Heart left ventricle (tissue), 13 donors: Measurements from ENCODE around the gene TNFAIP1.
"Not testable (repeated sequence)": the region's sequence is repeated elsewhere in the genome, so short reads cannot be mapped to it uniquely, and the experiment has no call there.

Experiments used
- POLR2A ChIP-seq, 2 donors: fragments of 450-650 bp; IDR thresholded peaks; one replicate each; pipeline ENCODE4 v1.6.1; 2017; ENCODE audit warnings: antibody characterized with exemption in 2 of 2, mild to moderate bottlenecking in 2 of 2, moderate library complexity in 2 of 2
- TF ChIP-seq, protein P1 (sequence below), 12 donors: fragments of 200-600 bp; sonication (generic) in 4 of 12; IDR thresholded peaks; one replicate each; pipeline versions ENCODE4 v1.5.0 to v1.8.0; 2018 to 2022; ENCODE audit warnings: antibody characterized with exemption in 12 of 12, mild to moderate bottlenecking in 5 of 12
- donor health status: ischemic (EF 13 %, LVEDD 7.1; RV severe dilation, severe dysfunction).
- donor health status: DM: no; HTN: yes; CAD: no.
- donor health status: DM: no; HTN: no; CAD: no.
- donor health status: ischemic (EF 25% LVEDD 6.9; RV normal size, moderate dysfunction).
- donor health status: ischemic (EF 25% LVEDD 5.7; RV mildly dilated, moderate dysfunction).
- donor health status: ischemic (EF 35%, LVEDD 5.7; RV mildly dilated, moderate dysfunction).
- donor health status: nonischemic (EF 11% LVEDD 7.7; RV severe dilation, severe dysfunction).
- donor health status: DM: yes; HTN: yes; CAD: no.
- donor health status: PGD.
- donor health status: ischemic (EF 29% LVEDD 5.4; RV normal size, mild dysfunction).
- donor health status: nonischemic (EF 23%, LVEDD 6.1; RV moderate dilation, normal function).

DNA sequence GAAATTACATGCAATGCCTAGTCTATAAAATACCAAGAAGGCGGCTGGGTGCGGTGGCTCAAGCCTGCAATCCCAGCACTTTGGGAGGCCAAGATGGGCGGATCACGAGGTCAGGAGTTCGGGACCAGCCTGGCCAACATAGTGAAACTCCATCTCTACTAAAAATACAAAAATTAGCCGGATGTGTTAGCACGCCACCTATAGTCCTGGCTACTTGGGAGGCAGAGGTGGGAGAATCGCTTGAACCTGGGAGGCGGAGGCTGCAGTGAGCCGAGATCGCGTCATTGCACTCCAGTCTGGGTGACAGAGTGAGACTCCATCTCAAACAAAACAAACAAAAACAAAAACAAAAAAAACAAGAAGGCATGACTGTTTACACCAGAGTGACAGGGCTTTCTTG, 42.7 kb upstream of the TNFAIP1 start:
- TF ChIP-seq, protein P1, sequence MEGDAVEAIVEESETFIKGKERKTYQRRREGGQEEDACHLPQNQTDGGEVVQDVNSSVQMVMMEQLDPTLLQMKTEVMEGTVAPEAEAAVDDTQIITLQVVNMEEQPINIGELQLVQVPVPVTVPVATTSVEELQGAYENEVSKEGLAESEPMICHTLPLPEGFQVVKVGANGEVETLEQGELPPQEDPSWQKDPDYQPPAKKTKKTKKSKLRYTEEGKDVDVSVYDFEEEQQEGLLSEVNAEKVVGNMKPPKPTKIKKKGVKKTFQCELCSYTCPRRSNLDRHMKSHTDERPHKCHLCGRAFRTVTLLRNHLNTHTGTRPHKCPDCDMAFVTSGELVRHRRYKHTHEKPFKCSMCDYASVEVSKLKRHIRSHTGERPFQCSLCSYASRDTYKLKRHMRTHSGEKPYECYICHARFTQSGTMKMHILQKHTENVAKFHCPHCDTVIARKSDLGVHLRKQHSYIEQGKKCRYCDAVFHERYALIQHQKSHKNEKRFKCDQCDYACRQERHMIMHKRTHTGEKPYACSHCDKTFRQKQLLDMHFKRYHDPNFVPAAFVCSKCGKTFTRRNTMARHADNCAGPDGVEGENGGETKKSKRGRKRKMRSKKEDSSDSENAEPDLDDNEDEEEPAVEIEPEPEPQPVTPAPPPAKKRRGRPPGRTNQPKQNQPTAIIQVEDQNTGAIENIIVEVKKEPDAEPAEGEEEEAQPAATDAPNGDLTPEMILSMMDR (IDR thresholded peaks at IDR 0.05) = not testable (repeated sequence)
- TF ChIP-seq POLR2A (IDR thresholded peaks at IDR 0.05) = not testable (repeated sequence)
